A204.1 (cell line): ENCODE measurements around the gene FOXF1.

ENCODE experiments used
- FAIRE-seq: peaks from 2 replicates; lab custom pipeline; 2012; peaks lifted over from hg19 to GRCh38; lab: Jason Lieb, UNC

FOXF1 gene

DNA sequence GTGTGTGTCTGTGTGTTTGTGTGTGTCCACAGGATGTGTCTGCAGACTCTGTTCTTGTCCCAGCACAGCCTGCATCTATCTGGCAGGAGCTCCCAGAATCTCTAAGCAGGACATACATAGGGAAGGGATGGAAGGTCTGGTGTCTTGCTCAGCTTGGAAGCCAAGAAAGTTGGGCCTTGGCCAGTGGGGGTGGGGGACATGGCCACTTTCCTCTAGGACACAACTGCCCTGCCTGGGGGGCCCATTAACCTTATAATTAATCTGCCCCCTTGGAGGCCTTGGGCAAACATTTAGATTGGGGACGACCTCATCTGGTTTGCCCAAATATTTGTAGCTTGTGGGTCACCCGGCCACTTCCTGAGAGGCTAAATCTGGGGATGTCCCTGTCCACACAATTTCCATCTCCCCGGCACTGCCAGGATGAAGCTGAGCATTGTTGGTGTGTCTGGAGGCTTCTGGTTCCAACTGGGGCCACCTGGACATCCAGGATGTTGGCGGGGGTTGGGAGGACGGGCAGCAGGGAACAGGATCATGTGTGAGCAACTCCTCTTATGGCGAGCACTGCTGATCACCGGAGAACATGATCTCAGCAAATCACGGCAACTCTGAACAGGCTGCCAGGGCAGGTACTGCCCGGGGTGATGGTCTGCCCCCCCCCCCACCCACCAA is 17.2 kb upstream of the FOXF1 start:
- FAIRE-seq = no peak

DNA sequence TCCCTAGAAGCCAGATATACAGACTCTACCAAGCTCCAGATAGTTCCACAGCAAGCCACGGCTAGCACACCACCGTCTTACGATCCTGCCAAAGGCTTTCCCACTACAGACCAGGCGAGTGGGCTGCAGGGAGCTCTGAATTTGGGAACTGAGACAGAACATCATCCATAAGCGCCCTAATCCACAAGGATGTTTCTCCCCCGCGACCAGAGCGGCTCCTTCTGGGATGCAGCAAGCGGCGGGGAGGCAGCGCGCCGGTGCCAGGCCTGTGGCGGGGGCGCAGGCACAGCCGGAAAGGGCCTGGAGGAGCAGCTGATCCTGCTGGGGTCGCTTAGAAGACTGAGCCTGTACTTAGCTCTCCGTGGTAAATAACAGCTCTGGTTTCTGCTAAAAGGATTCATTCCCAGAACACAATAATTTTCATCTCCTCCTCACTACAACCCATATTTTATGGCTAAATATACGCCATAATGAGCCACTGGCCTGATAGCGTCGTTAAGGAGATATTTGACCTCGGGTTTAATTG is 16.2 kb upstream of the FOXF1 start:
- no peak for FAIRE-seq

- no peak for FAIRE-seq
Observed at GRCh38 chr16:86494565-86495356, 15.6 kb upstream of the FOXF1 start.

DNA sequence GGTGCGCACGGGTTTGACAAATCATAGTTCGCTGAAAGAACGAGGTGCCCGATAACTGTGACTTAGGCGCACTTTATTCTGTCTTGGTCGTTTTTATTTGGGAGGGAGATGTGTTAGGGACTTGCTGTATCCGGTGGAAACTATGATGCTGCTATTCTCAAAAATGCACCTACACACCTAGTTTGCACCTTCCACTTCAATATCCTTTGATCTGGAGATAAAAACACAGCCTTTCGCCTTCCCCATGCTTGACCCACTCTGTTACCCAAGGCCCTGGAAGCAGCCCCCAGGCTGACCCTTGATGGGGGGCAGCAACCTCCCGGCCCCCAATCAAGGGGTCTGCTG is 15.0 kb upstream of the FOXF1 start:
- no peak for FAIRE-seq

DNA sequence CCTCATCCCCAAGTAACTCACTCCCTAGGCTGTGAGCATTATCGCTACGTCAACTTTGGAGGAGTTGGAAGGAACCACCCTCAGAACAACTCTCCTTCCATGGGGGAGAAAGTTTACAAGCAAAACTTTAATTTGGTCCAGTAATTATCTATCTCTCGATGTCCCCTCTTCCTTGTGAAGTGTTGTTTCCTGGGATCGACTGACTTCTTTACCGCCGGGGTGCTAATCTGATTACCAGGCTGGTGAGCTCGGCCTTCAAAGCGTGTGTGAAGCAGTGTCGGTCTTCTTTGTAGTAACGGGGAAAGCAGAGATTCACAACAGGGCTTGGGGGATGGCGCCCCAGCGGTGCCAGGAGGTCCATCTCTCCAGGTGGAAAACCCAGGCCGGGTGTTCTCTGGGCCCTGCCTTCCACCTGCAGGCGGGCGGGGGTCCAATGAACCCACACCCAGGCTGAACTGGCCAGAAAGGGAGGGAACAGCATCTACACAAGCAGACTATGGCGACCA is 14.5 kb upstream of the FOXF1 start:
- FAIRE-seq = no peak

DNA sequence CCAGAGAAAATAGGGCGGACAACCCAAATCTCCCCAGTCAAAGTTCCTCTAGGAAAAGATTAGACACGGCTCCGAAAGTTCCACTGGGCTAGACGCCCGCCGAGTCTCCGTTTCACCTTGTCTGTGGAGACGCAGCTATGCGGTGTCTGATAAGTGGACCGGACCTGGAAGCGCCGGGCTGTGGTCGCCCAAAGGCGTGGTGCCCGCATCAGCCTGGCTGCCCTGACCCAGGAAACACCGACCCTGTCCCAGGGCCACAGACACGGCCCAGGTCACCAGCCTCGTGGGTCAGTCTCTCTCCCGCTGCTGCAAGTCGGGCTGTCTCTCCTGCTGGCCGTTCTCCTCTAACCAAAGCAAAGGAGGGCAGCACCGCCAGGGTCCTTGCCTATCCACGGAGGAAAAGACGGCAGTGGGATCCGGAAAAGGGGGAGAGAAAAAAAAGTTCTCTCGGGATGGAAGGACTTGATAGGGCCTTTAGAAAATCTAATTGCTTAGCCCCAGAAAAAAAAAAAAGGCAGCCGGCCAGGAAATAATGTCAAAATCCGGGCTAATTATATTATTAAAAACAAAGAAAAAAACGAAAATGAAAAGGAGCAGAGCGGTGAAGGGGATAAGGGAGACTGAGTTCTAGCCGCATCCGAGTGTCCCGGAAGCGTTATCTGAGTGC is 13.9 kb upstream of the FOXF1 start:
- no peak for FAIRE-seq

DNA sequence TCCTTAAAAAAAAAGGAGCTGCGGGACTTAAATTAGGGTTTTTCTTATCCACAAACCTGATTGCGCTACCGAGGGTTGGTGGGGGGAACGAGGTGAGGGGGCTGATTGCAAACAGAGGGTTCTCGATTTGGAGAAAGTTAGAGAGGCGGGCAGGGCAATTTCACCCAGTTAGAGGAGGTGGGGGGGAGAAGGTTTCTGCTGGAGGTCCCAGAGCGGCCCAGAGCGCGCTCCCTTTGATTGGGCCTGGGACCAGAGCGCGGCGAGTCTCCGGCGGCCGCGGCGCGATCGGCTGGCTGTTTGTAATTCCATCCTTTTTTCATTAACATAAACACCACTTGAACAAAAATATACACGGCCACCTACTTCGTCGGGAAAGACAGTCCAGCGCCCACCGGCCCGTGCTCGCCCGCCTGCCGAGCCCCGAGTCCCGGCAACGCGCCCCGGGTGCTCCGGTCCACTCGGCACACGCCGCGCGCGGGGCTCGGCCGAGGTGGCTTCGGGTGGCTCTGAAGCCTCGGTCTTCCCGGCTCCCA is 13.3 kb upstream of the FOXF1 start:
- no peak for FAIRE-seq

DNA sequence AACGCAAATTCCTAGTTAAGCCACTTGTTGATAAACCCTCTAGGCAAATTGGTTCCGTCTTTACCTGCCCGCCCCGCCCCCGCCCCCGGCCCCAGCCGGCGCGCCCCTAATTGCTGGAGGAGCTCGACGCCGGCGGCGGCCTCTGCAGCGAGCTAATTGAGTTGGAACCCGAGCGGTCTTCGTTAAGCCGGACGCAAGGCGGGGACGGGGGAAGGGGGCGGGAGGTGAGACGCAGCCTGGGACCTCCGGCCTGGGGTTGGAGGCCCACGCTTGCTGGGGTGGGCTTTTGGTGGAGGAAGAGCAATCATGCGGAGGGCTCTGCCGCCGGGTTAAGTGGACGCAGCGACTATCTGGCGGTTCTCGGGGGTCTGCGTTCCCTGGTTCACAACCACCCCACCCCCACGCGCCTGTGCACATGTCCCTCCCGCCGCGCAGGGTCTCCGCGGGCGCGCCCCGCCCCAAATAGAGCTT is 12.7 kb upstream of the FOXF1 start:
- FAIRE-seq = no peak

DNA sequence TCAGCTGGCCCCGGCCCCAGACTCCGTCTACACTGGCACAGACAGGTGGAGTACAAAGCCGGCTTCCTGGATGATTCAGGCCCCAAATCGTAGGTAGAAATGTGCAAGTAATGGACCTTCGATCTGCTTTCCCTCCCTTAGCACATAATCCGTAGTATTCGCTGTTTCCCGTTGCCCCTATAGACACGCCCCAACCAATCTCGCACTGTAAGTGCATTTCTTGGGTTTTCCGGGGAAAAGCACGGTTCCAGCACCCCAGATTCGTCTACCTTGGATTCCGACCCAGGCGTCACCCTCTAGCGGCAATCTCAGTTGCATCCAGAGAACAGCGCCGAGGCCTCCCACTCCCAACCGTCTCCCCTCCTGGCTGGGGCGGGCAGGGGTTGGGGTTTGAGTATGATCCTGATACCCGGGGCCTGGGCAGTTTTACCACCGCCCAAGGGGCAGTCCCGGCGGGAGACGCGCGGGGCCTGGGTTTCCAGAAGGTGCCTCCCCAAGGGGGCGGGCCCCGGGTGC is 12.1 kb upstream of the FOXF1 start:
- FAIRE-seq = no peak

DNA sequence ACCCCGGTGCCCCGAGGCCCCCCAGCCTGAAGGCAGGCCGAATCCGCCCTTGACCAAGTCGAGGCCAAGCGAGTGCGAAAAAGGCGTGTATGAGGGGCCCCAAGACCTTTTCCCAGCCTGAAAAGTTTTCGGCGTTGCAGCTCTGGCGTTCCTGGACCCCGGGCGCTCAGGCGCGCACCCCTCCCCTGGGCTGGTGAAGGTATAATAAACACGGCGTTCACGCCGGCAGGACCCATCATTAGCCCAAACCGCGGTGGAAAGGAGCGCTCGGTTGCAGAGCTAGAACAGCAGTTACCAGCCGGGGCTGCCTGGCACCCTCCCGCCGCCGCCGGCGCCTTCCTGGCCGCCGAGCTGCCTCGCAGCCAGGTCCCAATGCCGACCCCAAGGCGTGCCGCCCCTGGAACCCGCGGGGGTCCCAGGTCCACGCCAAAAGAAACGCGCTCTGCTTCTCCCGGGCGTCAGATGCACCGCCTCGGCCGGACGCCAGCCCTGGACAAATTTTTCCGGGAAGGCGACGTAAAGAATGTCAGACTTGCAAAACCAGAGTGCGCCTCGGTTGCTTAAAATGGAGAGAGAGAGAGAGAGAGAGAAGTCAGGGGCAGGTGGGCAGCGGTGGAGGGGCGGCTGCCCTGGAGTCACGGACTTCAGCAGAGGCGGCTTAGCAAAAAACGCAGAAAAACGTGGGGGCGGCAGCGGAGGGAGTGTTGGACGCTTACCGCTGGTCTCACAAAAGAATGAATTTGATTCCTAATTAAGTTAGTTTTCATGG is 11.5 kb upstream of the FOXF1 start:
- no peak for FAIRE-seq

GRCh38 chr16:86499440-86499786 is 10.9 kb upstream of the FOXF1 start:
- FAIRE-seq = no peak

GRCh38 chr16:86499889-86500707 is 10.2 kb upstream of the FOXF1 start:
- FAIRE-seq = no peak

DNA sequence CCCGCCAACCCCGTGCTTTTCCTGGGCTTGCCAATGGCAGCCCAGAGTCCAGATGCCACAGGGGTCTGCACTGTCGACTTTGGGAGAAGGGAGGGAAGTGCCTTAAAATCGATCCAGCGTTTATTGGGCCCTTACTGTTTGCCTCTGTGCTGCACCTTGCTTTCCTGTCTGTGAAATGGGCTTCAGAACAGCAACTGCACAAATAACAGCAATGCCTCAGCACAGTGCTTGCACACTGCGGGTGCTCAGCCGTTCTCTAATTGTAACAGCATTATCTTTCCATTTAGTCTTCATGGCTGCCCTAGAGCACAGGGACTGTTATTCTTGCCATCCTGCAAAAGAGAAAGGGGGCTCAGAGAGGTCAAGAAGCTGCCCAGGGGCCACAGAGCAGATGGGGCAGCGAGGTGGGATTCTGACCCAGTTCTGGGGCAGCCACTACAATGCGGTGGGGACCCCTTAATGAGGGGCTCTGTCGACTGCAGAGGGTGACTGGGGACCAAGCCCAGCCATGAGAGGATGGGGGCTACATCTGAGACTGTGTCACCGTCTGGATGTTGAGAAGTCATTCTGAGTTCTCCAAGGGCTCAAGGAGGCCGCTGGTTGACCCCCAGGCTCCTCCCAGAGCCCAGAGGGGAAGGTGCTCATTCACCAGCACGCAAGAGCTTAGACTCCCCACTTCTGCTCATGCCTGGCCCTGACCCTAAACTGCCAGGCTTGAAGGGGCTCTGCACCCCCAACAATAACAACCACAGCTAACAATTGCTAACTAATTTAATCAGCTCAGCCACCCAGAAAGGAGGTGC is 9.4 kb upstream of the FOXF1 start:
- FAIRE-seq = no peak

- no peak for FAIRE-seq
Observed at GRCh38 chr16:86501989-86502855, 8.1 kb upstream of the FOXF1 start.

DNA sequence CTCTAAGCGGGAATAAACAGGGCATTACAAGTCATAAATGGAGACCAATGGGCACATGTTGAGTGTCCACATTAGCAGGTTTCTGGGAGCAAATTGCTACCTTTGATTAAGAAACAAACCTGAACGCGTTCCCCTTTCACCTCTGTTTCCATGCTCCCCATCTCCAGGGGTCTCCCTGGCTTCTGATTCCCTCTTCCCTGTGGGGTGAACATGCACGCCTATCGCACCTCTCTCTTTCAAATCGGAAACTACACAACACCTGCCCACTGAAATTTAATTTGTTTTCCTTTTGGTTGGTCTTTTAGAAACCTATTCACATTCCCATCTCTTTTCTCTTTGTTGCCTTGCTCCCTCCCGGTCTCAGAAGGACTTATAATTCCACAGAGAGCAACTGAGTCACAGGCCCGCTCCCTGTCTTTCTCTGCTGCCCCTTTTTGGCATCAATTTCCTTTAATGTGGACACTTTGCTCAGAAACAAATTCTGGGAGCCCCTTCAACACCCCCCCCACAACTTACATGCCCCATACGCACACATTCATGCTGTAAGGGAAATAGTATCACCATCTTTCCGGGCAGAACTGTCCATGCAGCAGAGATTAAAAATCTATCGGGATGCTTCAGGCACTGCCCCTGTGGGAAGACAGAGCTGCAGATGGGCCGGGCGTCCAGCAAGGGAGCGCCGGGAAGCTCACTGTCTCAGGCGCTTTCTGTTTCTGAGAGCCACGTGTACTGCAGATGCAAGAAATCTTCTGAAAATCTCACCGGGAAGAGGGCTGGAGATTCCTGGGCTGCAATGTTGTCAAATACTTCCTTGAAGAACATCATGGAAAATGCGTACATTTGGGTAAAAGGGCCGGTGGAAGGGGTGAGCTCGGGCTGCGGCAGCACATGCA is 7.2 kb upstream of the FOXF1 start:
- no peak for FAIRE-seq

- no peak for FAIRE-seq
Observed at GRCh38 chr16:86503830-86504229, 6.5 kb upstream of the FOXF1 start.

- FAIRE-seq = no peak
Observed at GRCh38 chr16:86504315-86505184, 5.8 kb upstream of the FOXF1 start.
